Epithelial cell of esophagus (primary cell): ENCODE results near the gene FALEC.

Experiments used
- DNase-seq: peaks from one replicate; pipeline ENCODE4 v3.0.0; 2010; ENCODE audit warnings: low read depth
- H3K4me3 ChIP-seq: 2 replicates; pipeline ENCODE4 v1.5.1; 2011; ENCODE audit warnings: mild to moderate bottlenecking, low read length, control low read depth
- TF ChIP-seq, protein P1 (sequence below): IDR thresholded peaks from 2 replicates; pipeline ENCODE4 v1.5.1; 2011; ENCODE audit warnings: low read depth, mild to moderate bottlenecking, low read length, control low read depth, inconsistent platforms; ENCODE audit not compliant: insufficient read depth; ENCODE audit errors: missing control alignments

Gene FALEC

GRCh38 chr1:150558303-150558704 lies 42.8 kb downstream of the FALEC start:
- DNase-seq, result no peak
- no peak overlapping the region for H3K4me3 ChIP-seq
- TF ChIP-seq, protein P1, sequence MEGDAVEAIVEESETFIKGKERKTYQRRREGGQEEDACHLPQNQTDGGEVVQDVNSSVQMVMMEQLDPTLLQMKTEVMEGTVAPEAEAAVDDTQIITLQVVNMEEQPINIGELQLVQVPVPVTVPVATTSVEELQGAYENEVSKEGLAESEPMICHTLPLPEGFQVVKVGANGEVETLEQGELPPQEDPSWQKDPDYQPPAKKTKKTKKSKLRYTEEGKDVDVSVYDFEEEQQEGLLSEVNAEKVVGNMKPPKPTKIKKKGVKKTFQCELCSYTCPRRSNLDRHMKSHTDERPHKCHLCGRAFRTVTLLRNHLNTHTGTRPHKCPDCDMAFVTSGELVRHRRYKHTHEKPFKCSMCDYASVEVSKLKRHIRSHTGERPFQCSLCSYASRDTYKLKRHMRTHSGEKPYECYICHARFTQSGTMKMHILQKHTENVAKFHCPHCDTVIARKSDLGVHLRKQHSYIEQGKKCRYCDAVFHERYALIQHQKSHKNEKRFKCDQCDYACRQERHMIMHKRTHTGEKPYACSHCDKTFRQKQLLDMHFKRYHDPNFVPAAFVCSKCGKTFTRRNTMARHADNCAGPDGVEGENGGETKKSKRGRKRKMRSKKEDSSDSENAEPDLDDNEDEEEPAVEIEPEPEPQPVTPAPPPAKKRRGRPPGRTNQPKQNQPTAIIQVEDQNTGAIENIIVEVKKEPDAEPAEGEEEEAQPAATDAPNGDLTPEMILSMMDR, result no peak

- no peak for DNase-seq
- TF ChIP-seq, protein P1, result no peak
- no peak overlapping the region for H3K4me3 ChIP-seq
Observed at GRCh38 chr1:150558761-150559655, 43.5 kb downstream of the FALEC start.

DNA sequence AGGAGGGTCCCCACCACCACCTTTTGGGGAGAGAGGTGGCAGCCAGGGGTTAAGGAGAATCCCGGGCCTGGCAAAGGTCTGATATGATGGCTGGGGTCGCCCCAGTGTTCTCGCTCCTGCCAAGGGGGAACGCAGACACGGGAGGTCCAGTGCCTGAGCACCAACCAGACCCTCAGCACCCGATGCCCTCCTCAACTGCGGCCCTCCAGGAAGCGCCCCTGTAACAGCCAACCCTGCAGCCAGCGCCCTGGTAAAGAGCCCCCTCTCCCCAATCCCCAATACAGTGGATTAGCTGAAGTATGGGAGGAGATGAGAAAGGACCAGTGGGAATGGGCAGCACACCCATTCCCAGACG lies 44.1 kb downstream of the FALEC start:
- TF ChIP-seq, protein P1, result no peak
- no peak for DNase-seq
- no peak overlapping the region for H3K4me3 ChIP-seq

DNA sequence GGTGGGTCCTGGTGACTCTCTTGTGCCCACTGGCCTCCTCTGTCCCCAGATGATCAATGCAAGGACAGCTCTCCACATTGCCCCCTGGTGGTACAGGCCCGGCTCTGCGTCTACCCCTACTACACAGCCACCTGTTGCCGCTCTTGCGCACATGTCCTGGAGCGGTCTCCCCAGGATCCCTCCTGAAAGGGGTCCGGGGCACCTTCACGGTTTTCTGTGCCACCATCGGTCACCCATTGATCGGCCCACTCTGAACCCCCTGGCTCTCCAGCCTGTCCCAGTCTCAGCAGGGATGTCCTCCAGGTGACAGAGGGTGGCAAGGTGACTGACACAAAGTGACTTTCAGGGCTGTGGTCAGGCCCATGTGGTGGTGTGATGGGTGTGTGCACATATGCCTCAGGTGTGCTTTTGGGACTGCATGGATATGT lies 44.5 kb downstream of the FALEC start:
- TF ChIP-seq, protein P1, result peak; percentile 91
- peak overlapping the region; percentile 76 for H3K4me3 ChIP-seq
- peak; percentile 74 for DNase-seq

GRCh38 chr1:150560576-150561253 lies 45.2 kb downstream of the FALEC start:
- no peak for DNase-seq
- peak overlapping the region; percentile 76 for H3K4me3 ChIP-seq
- TF ChIP-seq, protein P1, result peak; percentile 83

- TF ChIP-seq, protein P1, result peak; percentile 16
- DNase-seq, result peak; percentile 99
- peak overlapping the region; percentile 76 for H3K4me3 ChIP-seq
Observed at GRCh38 chr1:150561254-150561973, 45.9 kb downstream of the FALEC start.
